ENCODE measurements around the gene SLC43A3.

SLC43A3 gene

DNA sequence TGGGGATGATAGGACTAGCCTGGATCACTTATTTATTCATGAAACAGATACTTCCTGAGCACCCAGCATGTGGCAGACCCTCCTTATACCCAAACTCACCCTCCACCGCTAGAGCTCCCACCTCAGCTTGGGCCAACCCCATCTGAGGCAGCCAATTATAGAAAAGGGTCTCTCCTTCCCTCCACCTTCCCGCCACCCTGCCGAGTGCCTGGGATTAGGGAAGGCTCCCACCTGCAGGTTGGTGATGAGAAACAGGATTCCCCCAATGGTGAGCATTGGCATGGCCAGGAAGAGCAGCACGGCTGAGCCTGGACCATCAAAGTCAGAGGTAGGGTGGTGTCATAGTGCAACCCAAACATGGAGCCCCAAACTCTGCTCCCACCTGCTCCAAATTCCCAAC, 5.9 kb downstream of the SLC43A3 start:
- H3K27me3 ChIP-seq (ENCODE audit: insufficient read depth, poor library complexity, severe bottlenecking): no peaks in the 10 kb centered on the region
- H3K9me3 ChIP-seq (ENCODE audit: severe bottlenecking): no peaks in the 10 kb centered on the region
- peaks cover 15% of the 10 kb centered on the region for H3K4me1 ChIP-seq (ENCODE audit: insufficient read depth, poor library complexity, severe bottlenecking)
- H3K27ac ChIP-seq (ENCODE audit: poor library complexity, severe bottlenecking): no peak overlapping the region
- ATAC-seq (ENCODE audit: low read depth) (no peak), DNase-seq (ENCODE audit: low spot score) (no peak)
- TF ChIP-seq, protein P1, sequence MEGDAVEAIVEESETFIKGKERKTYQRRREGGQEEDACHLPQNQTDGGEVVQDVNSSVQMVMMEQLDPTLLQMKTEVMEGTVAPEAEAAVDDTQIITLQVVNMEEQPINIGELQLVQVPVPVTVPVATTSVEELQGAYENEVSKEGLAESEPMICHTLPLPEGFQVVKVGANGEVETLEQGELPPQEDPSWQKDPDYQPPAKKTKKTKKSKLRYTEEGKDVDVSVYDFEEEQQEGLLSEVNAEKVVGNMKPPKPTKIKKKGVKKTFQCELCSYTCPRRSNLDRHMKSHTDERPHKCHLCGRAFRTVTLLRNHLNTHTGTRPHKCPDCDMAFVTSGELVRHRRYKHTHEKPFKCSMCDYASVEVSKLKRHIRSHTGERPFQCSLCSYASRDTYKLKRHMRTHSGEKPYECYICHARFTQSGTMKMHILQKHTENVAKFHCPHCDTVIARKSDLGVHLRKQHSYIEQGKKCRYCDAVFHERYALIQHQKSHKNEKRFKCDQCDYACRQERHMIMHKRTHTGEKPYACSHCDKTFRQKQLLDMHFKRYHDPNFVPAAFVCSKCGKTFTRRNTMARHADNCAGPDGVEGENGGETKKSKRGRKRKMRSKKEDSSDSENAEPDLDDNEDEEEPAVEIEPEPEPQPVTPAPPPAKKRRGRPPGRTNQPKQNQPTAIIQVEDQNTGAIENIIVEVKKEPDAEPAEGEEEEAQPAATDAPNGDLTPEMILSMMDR (IDR thresholded peaks at IDR 0.05; ENCODE audit: poor library complexity, severe bottlenecking): no peak
- H3K4me3 ChIP-seq (ENCODE audit: severe bottlenecking): no peak overlapping the region
- H3K36me3 ChIP-seq (ENCODE audit: low read depth): peaks cover 70% of the 10 kb centered on the region

DNA sequence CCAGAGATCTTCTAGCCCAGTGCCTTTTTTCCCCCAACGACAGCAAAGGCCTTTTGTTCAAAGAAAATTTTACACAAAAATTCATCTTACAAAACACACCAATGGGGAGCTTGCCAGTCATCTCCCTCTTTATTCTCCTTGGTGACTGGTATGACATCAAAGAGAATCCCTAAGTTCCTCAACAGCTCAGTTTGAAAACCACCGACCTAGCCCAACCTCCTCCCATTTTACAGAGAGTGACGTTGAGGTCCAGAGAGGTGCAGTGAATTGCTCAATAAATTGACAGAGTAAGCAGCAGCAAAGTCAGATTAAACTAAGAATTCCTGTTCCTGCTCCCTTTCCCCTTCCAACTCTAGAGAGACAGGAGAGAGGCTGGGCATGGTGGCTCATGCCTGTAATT, 7.8 kb downstream of the SLC43A3 start:
- ATAC-seq (ENCODE audit: low read depth) (no peak), DNase-seq (ENCODE audit: low spot score) (no peak)
- Histone ChIP-seq H3K27me3 (ENCODE audit: insufficient read depth, poor library complexity, severe bottlenecking) (no peaks in the 10 kb centered on the region), H3K4me1 (ENCODE audit: insufficient read depth, poor library complexity, severe bottlenecking) (no peaks in the 10 kb centered on the region), H3K36me3 (ENCODE audit: low read depth) (peaks cover 69% of the 10 kb centered on the region), H3K4me3 (ENCODE audit: severe bottlenecking) (no peak overlapping the region), H3K9me3 (ENCODE audit: severe bottlenecking) (no peaks in the 10 kb centered on the region), H3K27ac (ENCODE audit: poor library complexity, severe bottlenecking) (no peak overlapping the region)
- TF ChIP-seq, protein P1 (IDR thresholded peaks at IDR 0.05; ENCODE audit: poor library complexity, severe bottlenecking): no peak

DNA sequence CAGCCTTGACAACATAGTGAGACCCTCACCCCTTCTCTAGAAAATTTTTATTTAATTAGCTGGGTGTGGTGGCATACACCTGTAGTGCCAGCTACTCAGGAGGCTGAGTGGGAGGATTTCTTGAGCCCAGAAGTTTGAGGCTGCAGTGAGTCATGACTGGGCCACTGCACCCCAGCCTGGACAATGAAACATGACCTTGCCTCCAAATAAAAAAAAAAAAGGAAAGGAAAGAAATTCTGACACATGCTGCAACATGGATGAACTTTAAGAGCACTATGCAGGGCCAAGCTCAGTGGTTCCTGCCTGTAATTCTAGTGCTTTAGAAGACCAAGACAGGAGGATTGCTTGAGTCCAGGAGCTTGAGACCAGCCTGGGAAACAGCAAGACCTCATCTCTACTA, 8.8 kb downstream of the SLC43A3 start:
- no peak for ATAC-seq (ENCODE audit: low read depth)
- TF ChIP-seq, protein P1 (IDR thresholded peaks at IDR 0.05; ENCODE audit: poor library complexity, severe bottlenecking): no peak

DNA sequence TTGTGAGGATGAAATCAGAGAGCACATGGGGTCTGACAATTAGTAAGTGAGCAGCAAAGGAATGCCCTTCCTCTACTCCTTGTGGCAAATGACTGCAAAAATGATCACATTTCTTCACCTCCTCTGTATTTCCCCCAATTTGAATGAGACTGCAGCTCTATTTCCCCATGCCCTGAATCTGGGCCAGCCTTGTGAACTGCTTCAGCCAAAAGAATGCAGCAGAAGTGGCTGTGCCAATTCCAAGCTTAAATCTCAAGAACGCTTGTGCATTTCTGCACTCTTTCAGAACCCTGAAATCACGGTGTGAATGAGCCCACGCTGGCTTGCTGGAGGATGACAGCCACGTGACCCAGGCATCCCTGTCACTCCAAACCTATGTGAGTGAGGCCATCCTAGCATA, 9.9 kb downstream of the SLC43A3 start:
- Histone ChIP-seq H3K36me3 (ENCODE audit: low read depth) (peaks cover 69% of the 10 kb centered on the region), H3K27me3 (ENCODE audit: insufficient read depth, poor library complexity, severe bottlenecking) (no peaks in the 10 kb centered on the region), H3K9me3 (ENCODE audit: severe bottlenecking) (no peaks in the 10 kb centered on the region), H3K4me3 (ENCODE audit: severe bottlenecking) (no peak overlapping the region), H3K27ac (ENCODE audit: poor library complexity, severe bottlenecking) (no peak overlapping the region), H3K4me1 (ENCODE audit: insufficient read depth, poor library complexity, severe bottlenecking) (no peaks in the 10 kb centered on the region)
- no peak for ATAC-seq (ENCODE audit: low read depth)
- TF ChIP-seq, protein P1 (IDR thresholded peaks at IDR 0.05; ENCODE audit: poor library complexity, severe bottlenecking): no peak
- DNase-seq (ENCODE audit: low spot score): no peak

More for the DNA sequence above, 8.8 kb downstream of the SLC43A3 start:
- no peak for DNase-seq (ENCODE audit: low spot score)
- Histone ChIP-seq H3K4me1 (ENCODE audit: insufficient read depth, poor library complexity, severe bottlenecking) (no peaks in the 10 kb centered on the region), H3K27me3 (ENCODE audit: insufficient read depth, poor library complexity, severe bottlenecking) (no peaks in the 10 kb centered on the region), H3K4me3 (ENCODE audit: severe bottlenecking) (no peak overlapping the region), H3K27ac (ENCODE audit: poor library complexity, severe bottlenecking) (no peak overlapping the region), H3K9me3 (ENCODE audit: severe bottlenecking) (no peaks in the 10 kb centered on the region), H3K36me3 (ENCODE audit: low read depth) (peaks cover 70% of the 10 kb centered on the region)

DNA sequence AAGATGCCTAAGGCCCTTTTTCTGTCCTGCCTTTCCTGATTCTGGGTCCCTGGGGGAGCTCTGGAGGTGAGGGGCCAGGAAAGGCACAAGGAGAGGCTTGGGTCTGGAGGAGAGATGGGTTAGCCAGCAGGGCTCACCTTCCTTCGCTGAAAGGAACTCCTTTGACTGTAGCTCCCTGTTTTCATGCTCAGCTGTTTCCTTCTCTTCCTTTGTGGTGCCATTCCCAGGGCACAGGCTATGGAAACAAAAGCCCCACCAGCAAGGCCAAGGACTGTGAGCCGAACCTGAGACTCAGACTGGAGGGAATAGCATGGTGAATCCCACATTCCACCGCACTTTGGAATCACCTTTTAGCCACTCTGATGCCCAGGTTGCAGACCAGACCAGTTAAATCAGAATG, 10.5 kb downstream of the SLC43A3 start:
- DNase-seq (ENCODE audit: low spot score): no peak
- TF ChIP-seq, protein P1 (IDR thresholded peaks at IDR 0.05; ENCODE audit: poor library complexity, severe bottlenecking): no peak
- Histone ChIP-seq H3K27ac (ENCODE audit: poor library complexity, severe bottlenecking) (no peak overlapping the region), H3K27me3 (ENCODE audit: insufficient read depth, poor library complexity, severe bottlenecking) (no peaks in the 10 kb centered on the region), H3K36me3 (ENCODE audit: low read depth) (peaks cover 70% of the 10 kb centered on the region), H3K4me3 (ENCODE audit: severe bottlenecking) (no peak overlapping the region), H3K9me3 (ENCODE audit: severe bottlenecking) (no peaks in the 10 kb centered on the region), H3K4me1 (ENCODE audit: insufficient read depth, poor library complexity, severe bottlenecking) (no peaks in the 10 kb centered on the region)
- no peak for ATAC-seq (ENCODE audit: low read depth)
